GM10248 (cell line): ENCODE results near the gene NFAT5.
"Not testable (repeated sequence)": the region's sequence is repeated elsewhere in the genome, so short reads cannot be mapped to it uniquely, and the experiment has no call there.

Source experiments
- CTCF ChIA-PET: fragments of 300-600 bp; sonication (Branson Sonifier 250); formaldehyde crosslinking; extraction: SDS; loops from one replicate; lab custom pipeline; 2021; ENCODE audit warnings: antibody characterized with exemption; lab: Yijun Ruan, JAX
- POLR2A ChIA-PET: fragments of 350-650 bp; sonication (Branson Sonifier 250); formaldehyde crosslinking; extraction: SDS; loops from one replicate; lab custom pipeline; 2020; ENCODE audit warnings: antibody characterized with exemption; lab: Yijun Ruan, JAX
- DNase-seq: peaks from one replicate; pipeline ENCODE4 v3.0.0; 2012; ENCODE audit errors: extremely low spot score
- CTCF ChIP-seq: IDR thresholded peaks from 2 replicates; pipeline ENCODE4 v1.5.1; 2012; ENCODE audit warnings: mild to moderate bottlenecking, low read depth; ENCODE audit errors: extremely low read depth, missing control alignments, control extremely low read depth

Gene NFAT5

GRCh38 chr16:69565671-69566239 lies at the start of gene NFAT5:
NFAT5 (plus strand) TSS chr16:69565966; CDS start chr16:69566302, 336 bp downstream.
- CTCF ChIA-PET: interaction anchor here (1.6 kb wide), 1 partner anchor 17 kb away, joined by 7 read pairs; no protein-coding TSS in a partner anchor
- peak; percentile 84 for DNase-seq
- TF ChIP-seq CTCF: no peak
- POLR2A ChIA-PET: no interaction called here

- POLR2A ChIA-PET, DNase-seq, CTCF ChIA-PET: not testable (repeated sequence)
Observed at GRCh38 chr16:69517914-69518313, 47.9 kb upstream of the NFAT5 start.

GRCh38 chr16:69520413-69520799 lies 45.4 kb upstream of the NFAT5 start:
- ChIA-PET POLR2A (no interaction called here), CTCF (interaction anchor here (0.8 to 1.5 kb wide), 7 partner anchors 12 to 124 kb away, joined by 3 to 5 read pairs (median 4); no protein-coding TSS in a partner anchor)
- no peak for DNase-seq
- TF ChIP-seq CTCF: no peak

- CTCF ChIA-PET: interaction anchor here (0.8 to 1.5 kb wide), 6 partner anchors 12 to 125 kb away, joined by 3 to 5 read pairs (median 4); no protein-coding TSS in a partner anchor
- TF ChIP-seq CTCF: no peak
- POLR2A ChIA-PET: no interaction called here
- DNase-seq: peak; percentile 36
Observed at GRCh38 chr16:69520800-69521602, 44.8 kb upstream of the NFAT5 start.

GRCh38 chr16:69522041-69522578 lies 43.7 kb upstream of the NFAT5 start:
- no peak for TF ChIP-seq CTCF
- ChIA-PET POLR2A (no interaction called here), CTCF (interaction anchor here (1.3 to 1.7 kb wide), 2 partner anchors 13 to 37 kb away, joined by 3 to 6 read pairs; no protein-coding TSS in a partner anchor)
- DNase-seq: no peak

GRCh38 chr16:69522732-69523404 lies 42.9 kb upstream of the NFAT5 start:
- TF ChIP-seq CTCF: no peak
- ChIA-PET CTCF (interaction anchor here (1.3 to 1.7 kb wide), 2 partner anchors 12 to 38 kb away, joined by 3 to 6 read pairs; no protein-coding TSS in a partner anchor), POLR2A (no interaction called here)
- DNase-seq: no peak
